Stimulated activated CD8-positive, alpha-beta memory T cell treated with anti-CD3 and anti-CD28 coated beads, Interleukin-15, amount 100 ng/mL, for 4 hours (primary cell): ENCODE results near the gene DCTN4.
"Not testable (repeated sequence)": the region's sequence is repeated elsewhere in the genome, so short reads cannot be mapped to it uniquely, and the experiment has no call there.

Experiments
- DNase-seq, 2 donors: peaks; one replicate each; pipeline ENCODE4 v3.0.0-alpha.2; 2020; ENCODE audit warnings: low read depth in 2 of 2

The DCTN4 gene

DNA sequence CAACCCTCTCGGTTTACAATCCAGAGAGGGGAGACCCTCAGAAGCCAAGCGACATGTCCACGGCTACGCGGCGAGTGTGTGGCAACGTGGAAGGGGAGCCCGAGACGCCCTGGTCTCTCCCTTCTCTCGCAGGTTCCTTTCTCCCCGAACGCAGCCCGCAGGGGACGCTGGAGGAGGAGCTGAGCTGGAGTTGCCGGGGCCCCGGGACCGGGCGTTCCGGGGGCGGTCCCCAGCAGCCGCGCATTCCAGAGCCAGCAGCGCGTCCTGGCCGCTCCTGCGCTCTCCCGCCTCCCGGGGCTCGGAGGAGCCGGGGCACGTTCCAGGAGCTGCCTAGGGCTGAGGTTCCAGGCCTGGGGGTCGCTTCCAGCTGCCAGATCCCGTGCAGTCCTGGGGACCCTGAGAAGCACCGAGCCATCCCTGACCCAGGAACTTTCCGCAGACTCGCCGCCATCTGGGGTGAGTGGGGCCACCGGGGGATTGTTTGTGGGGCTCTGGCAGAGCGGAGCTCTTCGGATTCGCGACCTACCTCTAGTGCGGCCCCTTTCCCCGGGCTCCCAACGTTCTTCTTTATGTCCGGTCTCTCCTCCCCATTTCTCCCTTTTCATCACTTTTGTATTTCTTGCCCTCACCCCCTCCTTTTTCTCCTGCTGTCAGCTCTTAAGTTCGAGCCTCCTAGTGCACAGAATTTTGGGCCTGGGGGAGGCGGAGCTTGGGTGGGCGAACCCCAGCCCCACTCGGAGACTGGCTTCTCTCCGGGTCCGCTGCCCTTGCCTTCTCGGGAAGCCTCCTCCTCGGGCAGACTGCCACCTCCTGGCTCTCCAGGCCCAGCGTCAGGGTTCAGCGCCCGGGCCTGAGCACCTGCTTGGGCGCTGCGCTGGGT lies 19.9 kb upstream of the DCTN4 start, which contains the start of gene SMIM3:
Gene SMIM3 (plus strand): TSS at position 241 of the 880 bp plus-strand sequence. CDS start 16,684 bp downstream, outside the sequence.
- peak in 1 of 2 donors; percentile 40 for DNase-seq

- no peak for DNase-seq
Observed at GRCh38 chr5:150778088-150778516, 19.3 kb upstream of the DCTN4 start.

DNA sequence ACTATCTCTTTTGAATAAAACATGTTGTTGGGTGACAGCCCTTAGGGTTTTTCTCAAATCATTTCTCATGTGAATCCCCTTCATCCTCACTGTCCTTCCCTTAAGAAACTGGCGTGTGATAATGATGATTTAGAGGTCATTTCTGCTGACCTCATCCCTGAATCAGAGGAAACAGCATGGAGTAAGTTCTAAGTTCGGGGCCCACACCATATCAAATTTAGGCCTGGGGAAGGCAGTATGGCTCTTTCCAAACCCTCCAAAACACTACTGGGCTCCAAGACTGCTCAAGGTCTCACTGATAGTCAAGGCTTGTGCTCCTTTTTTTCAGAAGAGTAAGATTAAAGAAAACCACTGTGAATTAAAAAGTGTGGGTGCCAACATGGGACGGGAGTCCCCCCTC lies 18.9 kb upstream of the DCTN4 start:
- DNase-seq, result no peak

GRCh38 chr5:150774145-150774544 lies 15.3 kb upstream of the DCTN4 start:
- DNase-seq, result no peak

DNA sequence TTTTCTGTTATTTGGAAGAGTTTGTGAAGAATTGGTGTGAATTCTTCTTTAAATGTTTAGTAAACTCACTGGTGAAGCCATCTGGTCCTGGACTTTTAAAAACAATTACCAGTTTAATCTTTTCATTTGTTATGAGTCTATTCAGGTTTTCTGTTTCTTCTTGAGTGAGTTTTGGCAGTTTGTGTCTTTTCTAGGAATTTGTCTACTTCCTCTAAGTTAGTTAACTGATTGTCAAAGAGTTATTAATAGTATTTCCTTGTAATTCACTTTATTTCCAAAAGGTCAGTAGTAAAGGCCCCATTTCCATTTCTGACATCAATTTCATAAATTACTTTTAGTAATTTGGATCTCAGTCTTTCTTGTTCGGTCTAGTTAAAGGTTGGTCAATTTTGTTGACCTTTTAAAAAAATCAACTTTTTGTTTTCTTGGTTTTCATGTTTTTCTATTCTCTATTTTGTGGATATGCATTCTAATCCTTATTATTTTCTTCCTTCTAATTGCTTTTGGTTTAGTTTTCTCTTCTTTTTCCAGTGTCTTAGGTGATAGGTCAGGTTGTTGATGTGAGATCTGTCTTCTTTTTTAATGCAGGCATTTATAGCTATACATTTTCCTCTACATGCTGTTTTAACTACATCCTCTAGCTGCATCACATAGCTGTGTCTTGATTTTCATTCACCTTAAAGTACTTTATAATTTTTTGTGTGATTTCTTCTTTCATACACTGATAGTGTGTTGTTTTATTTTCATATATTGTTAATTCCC lies 12.4 kb upstream of the DCTN4 start:
- DNase-seq, result no peak

- no peak for DNase-seq
Observed at GRCh38 chr5:150766251-150766650, 7.4 kb upstream of the DCTN4 start.

DNA sequence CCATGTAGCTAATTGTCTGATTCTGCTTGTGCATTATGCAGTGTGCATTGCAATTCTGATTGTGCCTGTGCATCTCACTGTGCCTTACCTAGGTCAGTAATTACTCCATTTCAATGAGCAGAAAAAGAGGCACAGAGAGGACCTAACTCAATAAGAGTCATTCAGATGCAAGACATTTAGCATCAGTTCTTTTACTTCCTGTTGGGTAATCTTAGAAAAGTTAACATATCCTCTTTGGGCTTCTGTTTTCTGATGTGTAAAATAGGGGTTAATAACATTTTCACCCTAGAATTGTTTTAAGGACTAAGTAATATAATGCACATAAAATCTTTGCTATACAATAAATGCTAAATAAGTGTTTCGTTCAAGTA lies 7.0 kb upstream of the DCTN4 start:
- DNase-seq, result no peak

DNA sequence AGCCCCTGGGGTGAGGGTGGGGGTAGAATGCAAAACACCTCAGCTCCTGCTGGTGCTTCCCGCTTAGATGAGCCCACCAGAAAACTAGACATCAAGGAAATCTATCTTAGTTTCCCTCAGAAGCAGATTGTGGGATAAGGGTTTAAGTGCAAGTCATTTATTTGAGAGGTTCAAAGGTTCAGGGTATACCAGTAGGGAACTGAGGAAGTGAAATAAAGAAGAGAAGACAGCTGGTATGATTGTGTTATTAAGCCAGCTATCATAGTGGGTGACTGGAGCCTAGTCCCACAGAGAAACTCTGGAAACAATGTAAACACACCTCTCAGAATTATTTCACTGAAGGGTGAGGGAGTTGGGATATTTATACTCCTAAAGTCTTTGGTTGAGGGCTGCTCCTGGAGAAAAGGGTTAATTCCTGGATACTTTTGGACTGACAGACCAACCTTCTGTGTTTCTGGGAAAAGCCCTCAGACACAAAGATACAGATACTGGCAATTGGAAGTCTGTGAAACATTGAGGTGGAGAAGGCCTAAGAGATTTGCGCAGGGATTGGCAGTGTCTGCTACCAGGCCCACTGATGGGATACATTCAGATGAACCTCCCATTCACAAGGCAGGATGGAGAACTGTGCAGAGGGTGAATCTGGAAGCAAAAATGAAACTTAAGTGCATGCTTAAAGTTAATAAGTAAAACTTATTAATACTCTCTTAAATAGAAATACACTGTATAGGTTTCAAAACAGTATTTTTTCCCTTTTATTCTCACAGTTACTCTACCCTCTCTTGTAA lies 6.4 kb upstream of the DCTN4 start:
- no peak for DNase-seq

GRCh38 chr5:150764530-150764929 lies 5.7 kb upstream of the DCTN4 start:
- DNase-seq, result no peak

GRCh38 chr5:150763023-150763769 lies 4.4 kb upstream of the DCTN4 start:
- no peak for DNase-seq

GRCh38 chr5:150762211-150762610 lies 3.4 kb upstream of the DCTN4 start:
- DNase-seq, result no peak

DNA sequence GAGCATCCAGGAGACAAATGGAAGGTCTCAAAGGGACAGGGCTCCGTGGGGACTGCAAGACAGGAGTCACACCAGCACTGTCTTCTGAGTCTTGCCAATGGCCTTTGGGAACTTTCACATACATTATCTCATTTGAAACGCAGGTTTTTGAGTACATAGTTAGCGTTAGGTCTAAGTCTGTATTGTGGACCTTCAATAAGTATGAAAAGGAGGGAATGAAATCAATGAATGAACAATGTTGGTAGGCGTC lies 442 bp upstream of the DCTN4 start:
- DNase-seq, result no peak

GRCh38 chr5:150758203-150758530 lies 650 bp downstream of the DCTN4 start:
- no peak for DNase-seq

DNA sequence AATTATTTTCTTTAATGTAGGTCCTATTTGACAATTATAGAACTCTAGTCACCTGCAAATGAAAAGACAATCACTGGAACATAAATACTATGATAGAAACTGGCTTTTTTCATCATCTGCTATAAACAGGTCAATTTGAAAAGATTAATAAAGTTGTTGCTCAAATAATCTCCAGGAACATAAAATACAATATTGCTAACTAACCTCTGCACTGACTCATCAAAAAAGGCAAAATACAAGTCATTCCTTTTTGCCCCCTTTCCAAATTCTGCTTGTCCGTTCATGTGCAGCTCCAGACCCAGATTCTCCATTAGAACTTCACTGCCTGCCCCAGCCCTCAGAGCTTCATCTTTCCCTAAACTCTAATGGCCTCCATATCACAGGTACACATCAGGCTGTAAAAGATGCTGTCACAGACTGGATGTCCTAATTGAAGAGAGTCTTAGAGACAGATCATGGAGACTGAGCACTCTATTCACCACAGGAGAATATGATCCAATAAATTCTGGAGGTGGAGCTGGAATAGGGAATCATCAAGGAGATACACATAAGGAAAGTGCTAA lies 1.6 kb downstream of the DCTN4 start:
- DNase-seq, result no peak

- no peak for DNase-seq
Observed at GRCh38 chr5:150753863-150754262, 5.0 kb downstream of the DCTN4 start.

GRCh38 chr5:150753463-150753862 lies 5.4 kb downstream of the DCTN4 start:
- DNase-seq, result no peak

DNA sequence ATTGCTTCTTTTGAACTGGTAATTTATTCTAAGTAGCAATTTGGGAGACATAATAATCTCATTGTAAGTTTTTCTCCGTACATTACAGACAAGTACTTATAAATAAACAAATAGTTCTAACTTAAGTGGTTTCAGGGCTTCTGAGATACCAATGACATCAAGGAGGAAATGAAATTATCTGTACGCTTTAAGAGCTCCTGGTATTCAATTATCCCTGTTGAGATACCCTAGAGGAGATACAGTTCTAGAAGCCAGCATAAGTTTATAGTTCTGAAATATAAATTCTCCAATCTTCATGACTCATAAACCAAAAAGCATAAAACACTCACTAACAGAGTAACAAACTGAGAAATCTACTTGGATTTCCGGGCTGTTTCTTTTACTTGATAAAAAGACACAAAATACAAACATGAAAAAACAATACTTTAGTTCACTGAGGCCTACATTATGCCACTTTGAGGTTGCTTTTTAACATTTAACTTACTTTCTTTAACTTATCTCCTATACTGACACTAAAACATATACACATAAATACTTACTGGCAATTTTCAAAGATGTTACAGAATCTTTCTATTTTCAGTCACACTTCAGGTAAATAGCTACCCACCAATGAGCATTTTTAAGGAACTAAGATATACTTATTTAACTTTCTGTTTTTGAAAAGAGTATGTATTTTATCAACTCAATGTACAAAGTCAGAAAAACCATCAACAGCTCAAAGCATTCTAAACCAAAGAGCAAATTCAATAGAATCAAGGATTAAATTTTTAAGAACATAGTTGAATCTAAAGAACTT lies 7.5 kb downstream of the DCTN4 start:
- no peak for DNase-seq

DNA sequence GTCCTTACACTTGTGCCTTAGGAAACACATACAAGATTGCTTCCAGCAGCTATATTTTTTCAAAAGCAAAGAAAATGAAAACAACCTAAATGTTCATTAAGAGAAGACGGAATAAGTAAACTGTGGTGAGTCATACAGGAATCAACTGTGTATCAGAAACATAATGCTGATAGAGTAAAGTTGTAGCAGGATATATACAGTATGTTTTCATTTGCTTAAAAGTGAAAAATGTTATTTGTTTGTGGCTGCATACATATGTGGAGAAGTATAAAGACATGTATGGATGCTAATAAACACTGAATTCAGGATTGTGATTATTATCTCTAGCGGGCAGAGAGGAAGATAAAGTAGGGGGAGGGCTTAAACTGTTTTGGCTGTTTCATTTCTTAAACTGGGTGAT lies 8.3 kb downstream of the DCTN4 start:
- DNase-seq, result no peak

- not testable (repeated sequence) for DNase-seq
Observed at GRCh38 chr5:150743142-150743488, 15.7 kb downstream of the DCTN4 start.

DNA sequence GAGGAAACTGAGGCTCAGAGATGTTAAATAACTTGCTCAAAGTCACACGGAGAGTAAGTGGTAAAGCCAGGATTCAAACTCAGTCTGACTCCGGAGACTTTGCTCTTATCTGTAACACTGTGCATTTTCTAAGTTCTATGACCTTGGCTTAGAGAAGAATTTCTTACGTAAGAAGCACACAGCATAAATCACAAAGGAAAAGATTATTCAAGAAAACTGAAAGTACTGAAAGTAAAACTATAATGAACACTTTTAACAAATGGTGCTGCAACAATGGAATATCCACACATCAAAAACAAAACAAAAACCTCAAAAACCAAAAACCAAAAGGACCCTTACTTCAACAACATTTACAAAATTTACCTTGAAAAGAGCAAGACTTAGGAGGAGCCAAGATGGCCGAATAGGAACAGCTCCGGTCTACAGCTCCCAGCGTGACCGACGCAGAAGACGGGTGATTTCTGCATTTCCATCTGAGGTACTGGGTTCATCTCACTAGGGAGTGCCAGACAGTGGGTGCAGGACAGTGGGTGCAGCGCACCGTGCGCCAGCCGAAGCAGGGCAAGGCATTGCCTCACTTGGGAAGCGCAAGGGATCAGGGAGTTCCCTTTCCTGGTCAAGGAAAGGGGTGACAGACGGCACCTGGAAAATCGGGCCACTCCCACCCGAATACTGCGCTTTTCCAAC lies 16.2 kb downstream of the DCTN4 start:
- DNase-seq, result not testable (repeated sequence)
